Colon (tissue), 2 donors: ENCODE results near the gene GRK6.
"Not testable (repeated sequence)": the region's sequence is repeated elsewhere in the genome, so short reads cannot be mapped to it uniquely, and the experiment has no call there.

ENCODE experiments used
- FAIRE-seq: peaks from 2 replicates; lab custom pipeline; 2012; peaks lifted over from hg19 to GRCh38; lab: Jason Lieb, UNC
- donor health status: control.
- donor health status: control.

GRK6 gene

GRCh38 chr5:177399997-177400868, 26.2 kb upstream of the GRK6 start, which contains the start of gene PFN3:
TSS of gene PFN3 (minus strand) at chr5:177400661. CDS start at chr5:177400576, 85 bp downstream.
- FAIRE-seq, result no peak

GRCh38 chr5:177402271-177403043, 24.0 kb upstream of the GRK6 start:
- no peak for FAIRE-seq

- FAIRE-seq, result no peak
Measured at GRCh38 chr5:177403102-177403791, 23.2 kb upstream of the GRK6 start.

- no peak for FAIRE-seq
Measured at GRCh38 chr5:177403792-177404640, 22.5 kb upstream of the GRK6 start.

GRCh38 chr5:177404641-177405179, 21.8 kb upstream of the GRK6 start:
- FAIRE-seq, result no peak

GRCh38 chr5:177405312-177405711, 21.2 kb upstream of the GRK6 start:
- no peak for FAIRE-seq

- FAIRE-seq, result no peak
Measured at GRCh38 chr5:177405805-177406204, 20.7 kb upstream of the GRK6 start.

- no peak for FAIRE-seq
Measured at GRCh38 chr5:177409043-177409801, 17.3 kb upstream of the GRK6 start, which contains the start of gene F12. TSS of gene F12 (minus strand) at chr5:177409564. CDS start at chr5:177409527, 37 bp downstream.

GRCh38 chr5:177410575-177410974, 15.9 kb upstream of the GRK6 start:
- no peak for FAIRE-seq

GRCh38 chr5:177412603-177413233, 13.8 kb upstream of the GRK6 start:
- FAIRE-seq, result no peak

- no peak for FAIRE-seq
Measured at GRCh38 chr5:177414481-177414880, 12.0 kb upstream of the GRK6 start.

- not testable (repeated sequence) for FAIRE-seq
Measured at GRCh38 chr5:177417081-177417480, 9.4 kb upstream of the GRK6 start.

- no peak for FAIRE-seq
Measured at GRCh38 chr5:177419046-177419445, 7.4 kb upstream of the GRK6 start.

GRCh38 chr5:177420472-177420871, 6.0 kb upstream of the GRK6 start:
- FAIRE-seq, result not testable (repeated sequence)

- no peak for FAIRE-seq
Measured at GRCh38 chr5:177421062-177421798, 5.2 kb upstream of the GRK6 start.

GRCh38 chr5:177423671-177424070, 2.8 kb upstream of the GRK6 start:
- FAIRE-seq, result no peak

- FAIRE-seq, result no peak
Measured at GRCh38 chr5:177425196-177425800, 1.2 kb upstream of the GRK6 start.

GRCh38 chr5:177425801-177426565, 493 bp upstream of the GRK6 start:
- peak; percentile 83 for FAIRE-seq
